Fibroblast of lung (primary cell): ENCODE results near the gene STARD3NL. TPM values are rescaled to one million over a fixed set of nuclear protein-coding genes. Genes with fewer than 3 reads are reported as not detected.
A peak's percentile ranks its signal among the peaks of the same experiment; 100 is the strongest.

ENCODE experiments used
- DNase-seq, 2 donors: peaks; one replicate each; pipeline versions ENCODE4 v3.0.0 to v3.0.0-alpha.2; 2010; ENCODE audit warnings: low read depth in 2 of 2
- H2AFZ ChIP-seq: 2 replicates; pipeline ENCODE4 v1.5.1; 2012; ENCODE audit warnings: low read length, control low read depth, inconsistent platforms
- H3K27ac ChIP-seq: 2 replicates; pipeline ENCODE4 v1.5.1; 2011; ENCODE audit warnings: low read length, control low read depth; ENCODE audit not compliant: insufficient read depth
- H3K27me3 ChIP-seq: 2 replicates; pipeline ENCODE4 v1.5.1; 2011; ENCODE audit warnings: mild to moderate bottlenecking, low read length; ENCODE audit not compliant: control insufficient read depth, insufficient read depth
- H3K36me3 ChIP-seq: 2 replicates; pipeline ENCODE4 v1.5.1; 2011; ENCODE audit warnings: low read length; ENCODE audit not compliant: control insufficient read depth, insufficient read depth
- H3K4me1 ChIP-seq: 2 replicates; pipeline ENCODE4 v1.5.1; 2011; ENCODE audit warnings: low read length; ENCODE audit not compliant: control insufficient read depth, insufficient read depth; ENCODE audit errors: extremely low read depth
- H3K4me2 ChIP-seq: 2 replicates; pipeline ENCODE4 v1.5.1; 2011; ENCODE audit warnings: low read length, control low read depth; ENCODE audit not compliant: insufficient read depth; ENCODE audit errors: extremely low read depth
- H3K4me3 ChIP-seq, 4 experiments: fragments of 200-600 bp in 1 of 4; sonication (generic) in 1 of 4; replicated peaks in 1 of 4; 2 replicates each; pipeline ENCODE4 v1.5.1; 2011 to 2016; ENCODE audit warnings: low read length in 4 of 4, low read depth in 3 of 4, mild to moderate bottlenecking in 3 of 4, control low read depth in 2 of 4, inconsistent platforms in 1 of 4, mixed read lengths in 1 of 4; ENCODE audit not compliant: insufficient read depth in 1 of 4; ENCODE audit errors: control extremely low read depth in 1 of 4
- H3K79me2 ChIP-seq: 2 replicates; pipeline ENCODE4 v1.5.1; 2012; ENCODE audit warnings: mild to moderate bottlenecking, low read length, inconsistent platforms; ENCODE audit not compliant: control insufficient read depth, insufficient read depth
- H3K9ac ChIP-seq: 2 replicates; pipeline ENCODE4 v1.5.1; 2011; ENCODE audit warnings: mild to moderate bottlenecking, low read length, control low read depth; ENCODE audit not compliant: insufficient read depth
- H3K9me3 ChIP-seq: 2 replicates; pipeline ENCODE4 v1.5.1; 2012; ENCODE audit warnings: low read depth, low read length; ENCODE audit not compliant: control insufficient read depth, insufficient read depth
- H4K20me1 ChIP-seq: 2 replicates; pipeline ENCODE4 v1.5.1; 2011; ENCODE audit warnings: low read length; ENCODE audit not compliant: control insufficient read depth, insufficient read depth; ENCODE audit errors: extremely low read depth
- CTCF ChIP-seq, 2 donors: IDR thresholded peaks in 1 of 2; conservative IDR thresholded peaks in 1 of 2; 1 replicate in 1 of 2; 2 replicates in 1 of 2; pipeline ENCODE4 v1.5.1; 2011 to 2012; ENCODE audit warnings: low read length in 2 of 2, control low read depth in 1 of 2, inconsistent platforms in 1 of 2, low read depth in 1 of 2, mild to moderate bottlenecking in 1 of 2
- EZH2 ChIP-seq: IDR thresholded peaks from 2 replicates; pipeline ENCODE4 v1.5.1; 2012; ENCODE audit warnings: low read length, control low read depth, mild to moderate bottlenecking; ENCODE audit errors: missing control alignments
- polyA plus RNA-seq, 2 donors: library from polyadenylated mRNA; depleted of rRNA in 1 of 2; stranded (reverse) in 1 of 2; unstranded in 1 of 2; fragments of >200 nt; gene quantifications; 2 replicates each; pipeline ENCODE4 v1.2.1, GENCODE V29; 2011 to 2012; ENCODE audit warnings: missing spikeins in 1 of 2
- total RNA-seq: library from RNA; depleted of rRNA; stranded (reverse); fragments of >200 nt; gene quantifications from 2 replicates; pipeline ENCODE4 v1.2.1, GENCODE V29; 2014

Gene STARD3NL
- total and polyA plus RNA-seq, 2 donors (not counting 1 experiment from before 2014, with no cell fraction given): 71.9 to 105 TPM

GRCh38 chr7:38211940-38212339 is 33.9 kb downstream of the STARD3NL start:
- no peak overlapping the region for H3K27ac ChIP-seq

GRCh38 chr7:38215115-38215514 is 37.1 kb downstream of the STARD3NL start:
- no peak overlapping the region for H3K9ac ChIP-seq
- no peaks in the 10 kb centered on the region for H3K27me3 ChIP-seq
- peaks cover 2% of the 10 kb centered on the region for H3K36me3 ChIP-seq
- H3K4me3 ChIP-seq: no peak overlapping the region
- H3K27ac ChIP-seq: no peak overlapping the region
- peak in 1 of 2 donors; percentile 67 for DNase-seq
- TF ChIP-seq CTCF (conservative IDR thresholded peaks at IDR 0.05 in 1 of 2, IDR thresholded peaks at IDR 0.05 in 1 of 2; ENCODE audit: low read depth in 1 of 2, low read length in 2 of 2): no peak
- TF ChIP-seq EZH2: no peak
- no peak overlapping the region for H3K4me2 ChIP-seq
- H3K4me1 ChIP-seq: peaks cover 5% of the 10 kb centered on the region
- H3K9me3 ChIP-seq: no peaks in the 10 kb centered on the region
- no peaks in the 10 kb centered on the region for H4K20me1 ChIP-seq
- H2AFZ ChIP-seq: no peak overlapping the region
- H3K79me2 ChIP-seq: no peaks in the 10 kb centered on the region

More at GRCh38 chr7:38211940-38212339, 33.9 kb downstream of the STARD3NL start:
- TF ChIP-seq EZH2 (no peak), CTCF (conservative IDR thresholded peaks at IDR 0.05 in 1 of 2, IDR thresholded peaks at IDR 0.05 in 1 of 2; ENCODE audit: low read depth in 1 of 2, low read length in 2 of 2) (no peak)
- Histone ChIP-seq H3K4me3 (no peak overlapping the region), H3K9me3 (no peaks in the 10 kb centered on the region), H3K4me1 (peaks cover 5% of the 10 kb centered on the region), H3K4me2 (no peak overlapping the region), H3K27me3 (no peaks in the 10 kb centered on the region), H3K9ac (no peak overlapping the region), H2AFZ (no peak overlapping the region), H4K20me1 (no peaks in the 10 kb centered on the region), H3K79me2 (no peaks in the 10 kb centered on the region), H3K36me3 (peaks cover 2% of the 10 kb centered on the region)
- DNase-seq: peak in 1 of 2 donors; percentile 56

GRCh38 chr7:38215735-38216670 is 38.0 kb downstream of the STARD3NL start:
- H2AFZ ChIP-seq: no peak overlapping the region
- H3K4me3 ChIP-seq: no peak overlapping the region
- H3K9ac ChIP-seq: no peak overlapping the region
- TF ChIP-seq CTCF (conservative IDR thresholded peaks at IDR 0.05 in 1 of 2, IDR thresholded peaks at IDR 0.05 in 1 of 2; ENCODE audit: low read depth in 1 of 2, low read length in 2 of 2) (peak; percentile 96 to 99), EZH2 (no peak)
- peaks cover 2% of the 10 kb centered on the region for H3K36me3 ChIP-seq
- H4K20me1 ChIP-seq: no peaks in the 10 kb centered on the region
- peak; percentile 92 to 94 for DNase-seq
- H3K4me1 ChIP-seq: peaks cover 5% of the 10 kb centered on the region
- no peaks in the 10 kb centered on the region for H3K79me2 ChIP-seq
- H3K27me3 ChIP-seq: no peaks in the 10 kb centered on the region
- no peaks in the 10 kb centered on the region for H3K9me3 ChIP-seq
- H3K27ac ChIP-seq: no peak overlapping the region
- H3K4me2 ChIP-seq: no peak overlapping the region
